ENCODE results near the gene IFITM1.
"Not testable (repeated sequence)": the region's sequence is repeated elsewhere in the genome, so short reads cannot be mapped to it uniquely, and the experiment has no call there.

Gene IFITM1

DNA sequence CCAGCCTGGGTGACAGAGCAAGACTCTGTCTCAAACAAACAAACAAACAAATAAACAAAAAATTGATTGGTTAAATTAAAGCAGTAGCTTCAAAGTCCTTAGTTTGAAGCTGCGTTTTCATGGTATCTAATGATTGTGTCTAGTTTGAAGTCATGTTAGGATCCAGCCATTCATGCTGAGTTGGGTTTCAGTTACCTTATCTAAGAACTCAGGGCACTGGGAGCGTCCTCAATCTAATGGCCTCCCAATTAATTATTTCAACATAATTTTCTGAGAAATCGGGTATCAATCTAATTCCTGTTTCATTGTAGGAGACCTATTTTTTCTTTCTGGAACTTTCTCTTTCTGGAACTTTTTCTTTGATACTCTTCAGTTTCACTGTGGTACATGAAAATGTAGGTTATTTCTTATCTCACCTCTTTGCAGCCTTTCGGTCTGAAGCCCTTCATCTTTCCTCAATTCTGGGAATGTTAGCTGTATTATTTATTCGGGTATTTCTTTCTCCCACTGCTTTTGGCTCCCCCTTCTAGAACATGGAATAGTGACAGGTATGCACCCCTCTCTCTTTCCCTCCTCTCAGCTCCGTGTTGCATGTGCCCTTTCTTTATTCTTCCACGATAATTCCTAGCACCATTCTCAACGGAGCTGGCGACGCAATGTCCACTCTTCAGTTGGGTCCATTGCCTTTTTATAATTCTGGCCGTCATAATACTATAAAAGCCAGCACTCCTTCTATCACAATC is 31.2 kb downstream of the IFITM1 start:
- no peak for DNase-seq (ENCODE audit: low read depth, low spot score)

DNA sequence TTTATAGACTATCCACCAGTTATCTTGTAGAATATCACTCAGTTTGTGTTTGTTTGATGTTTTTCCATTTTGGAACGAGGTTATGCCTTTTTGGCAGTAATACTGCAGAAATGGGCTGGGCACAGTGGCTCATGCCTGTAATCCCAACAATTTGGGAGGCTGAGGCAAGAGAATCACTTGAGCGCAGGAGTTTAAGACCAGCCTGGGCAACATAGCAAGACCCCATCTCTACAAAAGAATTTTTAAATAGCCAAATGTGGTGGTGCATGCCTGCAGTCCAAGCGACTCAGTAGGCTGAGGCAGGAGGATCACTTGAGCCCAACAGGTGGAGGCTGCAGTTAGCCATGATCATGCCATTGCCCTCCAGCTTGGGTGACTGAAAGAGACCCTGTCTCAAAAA is 32.7 kb downstream of the IFITM1 start:
- DNase-seq (ENCODE audit: low read depth, low spot score), result no peak

DNA sequence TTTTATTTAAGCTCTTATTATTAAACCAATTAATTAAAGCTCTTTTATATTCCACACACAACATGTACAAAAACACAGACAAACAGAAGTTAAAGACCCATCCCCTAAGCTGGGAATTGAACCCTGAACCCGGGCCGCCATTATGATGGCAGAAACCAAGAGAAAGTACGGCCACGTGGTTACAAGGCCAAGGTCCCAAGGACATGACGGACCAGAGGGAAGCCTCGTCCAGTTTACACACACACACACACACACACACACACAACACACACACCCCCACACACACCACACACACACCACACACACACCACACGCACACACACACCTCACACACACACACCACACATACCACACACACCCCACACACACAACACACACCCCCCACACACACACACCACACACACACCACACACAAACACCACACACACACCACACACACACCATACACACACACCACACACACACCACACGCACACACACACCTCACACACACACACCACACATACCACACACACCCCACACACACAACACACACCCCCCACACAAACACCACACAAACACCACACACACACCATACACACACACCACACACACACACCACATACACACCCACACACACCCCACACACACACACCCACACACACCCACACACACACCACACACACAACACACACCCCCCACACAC is 35.6 kb downstream of the IFITM1 start:
- DNase-seq (ENCODE audit: low read depth, low spot score), result not testable (repeated sequence)

DNA sequence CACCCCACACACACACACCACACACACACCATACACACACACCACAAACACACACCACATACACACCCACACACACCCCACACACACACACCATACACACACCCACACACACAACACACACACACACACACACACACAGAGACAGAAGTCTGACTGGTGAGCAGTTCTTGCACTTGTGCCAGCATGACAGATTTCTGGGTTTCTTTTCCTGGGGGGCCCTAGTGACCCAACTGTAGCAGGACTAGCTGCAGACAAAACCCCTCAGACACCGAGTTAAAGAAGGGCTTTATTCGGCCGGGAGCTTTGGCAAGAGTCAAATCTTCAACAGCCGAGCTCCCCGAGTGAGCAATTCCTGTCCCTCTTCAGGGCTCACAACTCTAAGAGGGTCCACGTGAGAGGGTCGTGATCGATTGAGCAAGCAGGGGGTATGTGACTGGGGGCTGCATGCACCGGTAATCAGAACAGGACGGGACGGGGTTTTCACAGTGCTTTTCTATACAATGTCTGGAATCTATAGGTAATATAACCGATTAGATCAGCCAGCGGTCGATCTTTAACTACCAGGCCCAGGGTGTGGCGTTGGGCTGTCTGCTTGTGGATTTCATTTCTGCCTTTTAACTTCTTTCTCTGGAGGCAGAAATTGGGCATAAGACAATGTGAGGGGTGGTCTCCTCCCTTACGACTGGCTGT is 36.3 kb downstream of the IFITM1 start:
- DNase-seq (ENCODE audit: low read depth, low spot score), result not testable (repeated sequence)

DNA sequence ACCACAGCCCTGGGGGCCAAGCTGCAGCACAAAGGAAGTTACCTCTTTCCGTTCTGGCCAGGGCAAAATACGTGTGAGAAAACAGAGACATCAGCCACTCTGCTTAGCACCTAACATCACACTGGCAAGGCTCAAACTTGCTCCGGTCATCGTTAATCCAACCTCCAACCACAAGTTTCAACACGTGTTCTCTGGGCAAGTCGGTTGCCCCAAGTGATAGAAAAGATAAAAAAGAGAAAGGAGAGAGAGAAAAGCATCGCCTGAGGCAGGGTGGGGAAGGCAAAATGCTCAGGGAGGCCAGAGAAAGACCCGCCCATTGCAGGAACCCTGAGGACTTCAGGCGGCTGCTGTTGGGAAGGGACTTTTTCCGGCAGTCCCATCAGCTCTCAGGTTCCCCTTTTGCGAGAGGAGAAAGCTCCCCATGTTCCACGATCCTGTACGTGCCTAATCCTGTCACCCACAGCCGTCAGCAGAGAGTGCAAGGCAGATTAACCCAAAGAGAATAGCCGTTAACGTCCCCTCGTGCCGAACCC is 36.9 kb downstream of the IFITM1 start:
- no peak for DNase-seq (ENCODE audit: low read depth, low spot score)

DNA sequence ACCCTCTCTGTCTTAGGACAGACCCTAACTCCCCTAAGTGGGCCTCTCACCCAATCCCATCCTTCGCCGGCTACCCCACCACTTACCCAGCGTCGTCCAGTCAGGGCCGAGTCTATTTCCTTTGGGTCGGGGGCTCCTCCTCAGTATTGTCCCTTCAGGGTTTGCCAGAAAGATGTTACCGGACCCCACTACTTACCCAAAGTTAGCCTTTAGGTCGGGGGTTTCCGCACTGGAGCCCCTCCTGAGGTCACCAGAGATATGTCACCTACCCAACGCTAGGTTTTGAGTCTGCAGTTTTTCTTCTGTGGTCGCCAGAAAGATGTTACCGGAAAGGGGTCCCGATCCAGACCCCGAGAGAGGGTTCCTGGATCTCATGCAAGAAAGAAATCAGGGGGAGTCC is 37.6 kb downstream of the IFITM1 start:
- no peak for DNase-seq (ENCODE audit: low read depth, low spot score)

DNA sequence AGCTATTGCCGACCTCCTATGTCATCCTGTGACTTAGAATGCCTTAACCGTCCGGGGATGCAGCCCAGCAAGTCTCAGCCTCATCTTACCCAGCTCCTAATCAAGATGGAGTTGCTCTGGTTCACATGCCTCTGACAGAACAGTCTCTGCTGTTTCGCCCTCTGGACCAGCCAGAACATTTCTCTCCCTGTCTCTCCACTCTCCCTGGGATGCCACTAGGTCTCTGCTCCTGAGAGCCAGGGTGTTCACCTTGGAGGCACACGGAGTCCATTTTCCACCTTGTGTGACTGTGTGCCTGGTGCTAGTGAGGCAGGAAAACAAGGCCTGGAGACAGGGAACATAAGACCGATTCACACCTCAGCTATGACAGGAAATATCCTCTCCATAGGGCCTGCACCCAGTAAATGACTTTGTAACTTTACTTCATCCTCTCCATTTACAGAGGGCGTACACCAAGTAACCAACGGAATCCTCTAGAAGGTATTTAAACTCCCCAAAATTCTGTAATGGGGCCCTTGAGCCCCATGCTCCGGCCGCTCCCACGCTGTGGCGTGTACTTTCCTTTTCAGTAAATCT is 38.7 kb downstream of the IFITM1 start:
- no peak for DNase-seq (ENCODE audit: low read depth, low spot score)

DNA sequence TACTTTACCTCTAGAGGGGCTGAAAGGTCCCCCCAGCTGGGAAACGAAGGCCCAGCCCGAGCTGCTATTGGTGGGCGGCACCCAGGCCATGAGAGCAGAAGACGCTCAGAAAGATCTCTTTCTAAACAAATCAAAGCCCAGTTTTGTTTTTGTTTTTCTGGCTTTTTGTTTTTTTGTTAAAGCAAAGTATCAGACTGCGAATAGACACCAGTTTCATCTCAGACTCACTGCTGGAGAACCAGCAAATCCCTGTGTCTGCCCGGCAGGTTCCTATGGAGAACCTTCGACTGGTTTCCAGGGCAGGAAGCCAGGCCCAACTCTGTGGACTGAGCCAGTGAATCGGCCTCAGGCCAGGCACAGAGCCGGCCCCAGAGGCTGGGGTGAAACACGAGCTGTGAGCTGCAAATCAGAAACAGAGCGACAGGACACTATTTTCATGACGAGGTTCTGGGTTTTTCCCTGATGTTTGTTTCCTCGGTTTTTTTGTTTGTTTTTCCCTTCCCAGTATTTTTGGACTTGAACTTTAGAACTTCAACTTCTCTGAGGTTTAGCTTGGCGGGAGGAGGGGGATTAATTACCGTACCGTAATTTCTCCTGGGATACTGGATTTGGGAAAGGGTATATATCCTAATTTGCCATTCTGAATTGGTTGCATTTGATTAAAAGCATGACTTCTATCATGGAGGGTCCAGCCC is 39.5 kb downstream of the IFITM1 start:
- peak; percentile 86 for DNase-seq (ENCODE audit: low read depth, low spot score)

DNA sequence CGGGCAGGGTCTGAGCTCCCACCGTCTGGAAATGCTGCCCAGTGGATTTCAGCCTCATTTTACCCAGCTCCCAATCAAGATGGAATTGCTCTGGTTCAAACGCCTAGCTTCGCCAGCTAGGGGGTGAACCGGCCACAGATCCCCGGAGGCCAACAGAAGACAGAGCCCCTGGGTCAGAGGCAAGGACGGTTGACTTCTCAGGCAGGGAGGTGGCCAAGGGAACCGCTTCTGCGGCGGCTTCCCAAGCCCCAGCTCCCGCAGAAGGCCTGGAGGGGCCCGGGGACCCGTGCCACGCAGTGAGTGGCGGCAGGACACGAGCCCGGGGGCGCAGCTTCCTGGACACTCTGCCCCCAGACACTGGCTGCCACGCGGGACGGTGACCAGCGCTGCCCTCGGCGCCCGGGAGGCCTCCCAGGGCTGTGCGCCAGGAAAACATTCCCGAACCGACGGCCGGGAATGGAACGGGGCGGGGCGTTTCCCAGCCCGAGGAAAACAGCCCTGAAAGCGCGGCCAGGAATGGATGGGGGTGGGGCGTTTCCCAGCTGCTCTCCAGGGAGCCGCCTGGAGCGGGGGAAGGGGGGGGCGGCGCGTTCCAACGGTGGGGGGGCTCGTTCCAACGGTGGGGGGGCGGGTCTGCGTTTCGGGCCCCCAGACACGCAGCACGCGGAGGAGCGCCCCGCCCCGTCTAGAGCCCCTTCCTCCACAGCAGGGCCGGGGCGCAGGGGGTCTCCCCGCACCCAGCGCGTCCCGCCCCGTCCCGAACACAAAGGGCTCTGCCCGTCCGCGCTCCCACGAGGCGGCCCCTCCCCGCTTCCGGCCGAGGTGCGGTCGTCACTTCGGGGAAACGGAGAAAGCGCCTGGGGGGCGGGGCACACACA is 42.0 kb downstream of the IFITM1 start:
- peak; percentile 99 for DNase-seq (ENCODE audit: low read depth, low spot score)

DNA sequence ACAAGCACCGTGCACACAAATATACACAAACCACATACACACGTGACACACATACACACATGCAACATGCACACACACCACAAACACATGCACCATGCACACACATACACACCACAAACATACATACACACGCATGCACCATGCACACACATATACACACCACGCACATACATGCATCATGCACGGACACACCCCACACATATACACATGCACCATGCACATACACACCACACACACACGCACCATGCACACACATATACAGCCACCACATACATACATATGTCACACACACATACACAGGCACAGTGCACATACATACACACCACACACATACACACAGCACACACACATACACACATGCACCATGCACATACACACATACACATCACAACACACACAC is 42.8 kb downstream of the IFITM1 start:
- DNase-seq (ENCODE audit: low read depth, low spot score), result no peak

DNA sequence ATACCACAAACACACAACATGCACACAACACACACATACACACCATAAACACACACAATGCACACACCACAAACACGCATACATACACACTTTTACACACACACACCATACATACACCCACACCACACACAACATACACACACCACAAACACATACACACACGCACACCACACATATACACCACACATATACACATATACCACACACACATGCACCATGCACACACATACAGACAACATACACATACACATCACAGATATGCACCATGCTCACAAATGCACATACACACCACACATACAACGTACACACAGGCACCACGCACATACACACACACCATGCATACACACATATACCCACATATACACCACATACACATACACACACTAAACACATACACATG is 43.7 kb downstream of the IFITM1 start:
- no peak for DNase-seq (ENCODE audit: low read depth, low spot score)

DNA sequence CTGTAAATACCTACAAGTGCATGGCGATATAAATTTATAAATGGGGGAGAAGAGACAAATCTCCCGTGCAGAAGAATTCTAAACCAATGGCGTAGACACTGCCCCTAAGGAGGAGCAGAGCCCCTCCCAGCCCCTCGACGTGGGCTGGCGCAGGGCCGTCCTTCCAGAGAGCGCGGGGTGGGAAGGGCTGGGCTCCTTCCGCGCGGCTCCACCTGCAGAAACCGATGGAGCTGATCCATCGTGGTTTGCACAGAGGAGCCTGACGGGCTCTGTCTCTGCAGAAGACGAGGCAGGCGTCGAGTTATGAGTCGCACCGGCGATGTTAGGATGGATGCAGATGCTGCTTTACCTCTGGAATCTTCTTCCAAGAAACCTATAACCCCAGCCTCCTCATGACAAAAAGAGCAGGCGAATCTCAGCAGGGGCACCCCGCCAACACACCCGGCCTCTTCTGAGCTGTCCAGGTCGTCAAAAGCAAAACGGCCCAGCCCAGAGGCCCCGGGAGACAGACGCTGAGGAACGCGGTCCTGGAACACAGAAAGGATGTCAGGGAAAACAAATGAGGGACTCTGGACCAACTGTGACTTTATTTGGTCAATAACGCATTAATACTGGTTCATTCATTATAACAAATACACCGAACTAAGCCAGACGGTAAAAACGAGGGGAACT is 44.4 kb downstream of the IFITM1 start:
- DNase-seq (ENCODE audit: low read depth, low spot score), result no peak

DNA sequence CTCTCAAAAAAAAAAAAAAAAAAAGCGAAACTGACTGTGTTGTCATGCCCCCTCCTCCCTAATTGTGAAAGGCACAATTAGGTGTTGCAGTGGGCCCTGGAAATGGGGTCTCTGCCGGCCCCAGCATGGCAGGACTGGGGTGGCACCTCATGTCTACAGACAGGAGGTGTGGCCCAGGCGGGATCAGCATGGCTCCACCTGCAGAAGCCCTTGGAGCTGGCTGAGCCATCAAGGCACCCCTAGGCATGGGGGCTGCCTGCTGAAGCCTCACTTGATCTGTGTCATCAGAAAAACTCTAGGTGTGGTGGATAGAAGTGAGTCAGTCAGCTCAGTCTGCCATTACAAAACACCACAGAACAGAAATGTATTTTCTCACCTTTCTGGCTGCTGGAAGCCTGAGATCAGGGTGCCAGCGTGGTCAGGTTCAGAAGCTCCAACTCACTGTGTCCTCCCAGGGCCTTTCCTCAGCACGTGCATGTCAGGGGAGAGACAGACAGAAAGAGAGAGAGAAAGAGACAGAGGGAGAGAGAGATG is 45.4 kb downstream of the IFITM1 start:
- no peak for DNase-seq (ENCODE audit: low read depth, low spot score)

DNA sequence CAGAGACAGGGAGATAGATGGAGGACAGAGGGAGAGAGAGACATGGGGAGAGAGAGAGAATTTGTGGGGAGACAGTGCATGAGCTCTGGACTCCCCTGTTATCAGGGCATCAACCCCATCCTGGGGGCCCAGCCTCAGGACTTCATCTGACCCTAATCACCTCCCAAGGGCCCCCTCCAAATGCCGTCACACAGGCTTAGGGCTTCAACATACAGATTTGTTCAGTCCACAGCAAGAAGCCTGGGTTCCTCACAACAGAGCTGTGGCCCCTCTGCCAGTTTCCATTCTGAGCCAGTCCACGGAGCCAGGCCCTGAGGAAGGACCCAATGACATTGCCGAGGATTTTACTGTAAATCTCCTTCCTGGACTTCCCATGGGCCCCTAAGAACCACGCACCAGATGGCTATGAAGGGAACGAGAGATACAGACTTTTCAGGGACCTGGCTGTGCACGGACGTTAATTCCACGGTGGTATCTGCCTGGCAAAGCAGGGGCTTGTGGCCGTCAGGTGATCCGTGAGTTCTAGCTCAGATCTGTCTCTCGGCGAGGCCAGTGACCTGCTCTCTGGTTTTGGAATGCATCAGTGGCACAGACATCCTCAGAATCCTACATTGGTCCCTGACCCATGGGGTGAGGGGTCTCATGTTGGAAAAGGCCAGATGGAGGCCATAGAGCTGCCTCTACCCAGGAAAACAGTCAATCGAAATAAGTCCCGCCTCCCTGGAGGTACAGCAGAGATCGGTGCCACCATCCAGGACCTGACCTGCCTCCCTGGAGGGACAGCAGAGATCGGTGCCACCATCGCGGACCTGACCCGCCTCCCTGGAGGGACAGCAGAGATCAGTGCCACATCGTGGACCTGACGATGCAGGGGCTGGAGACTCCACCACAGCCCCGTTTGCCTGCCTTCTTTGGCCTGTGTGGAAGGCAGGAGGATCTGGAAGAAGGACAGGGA is 46.8 kb downstream of the IFITM1 start:
- DNase-seq (ENCODE audit: low read depth, low spot score), result no peak

DNA sequence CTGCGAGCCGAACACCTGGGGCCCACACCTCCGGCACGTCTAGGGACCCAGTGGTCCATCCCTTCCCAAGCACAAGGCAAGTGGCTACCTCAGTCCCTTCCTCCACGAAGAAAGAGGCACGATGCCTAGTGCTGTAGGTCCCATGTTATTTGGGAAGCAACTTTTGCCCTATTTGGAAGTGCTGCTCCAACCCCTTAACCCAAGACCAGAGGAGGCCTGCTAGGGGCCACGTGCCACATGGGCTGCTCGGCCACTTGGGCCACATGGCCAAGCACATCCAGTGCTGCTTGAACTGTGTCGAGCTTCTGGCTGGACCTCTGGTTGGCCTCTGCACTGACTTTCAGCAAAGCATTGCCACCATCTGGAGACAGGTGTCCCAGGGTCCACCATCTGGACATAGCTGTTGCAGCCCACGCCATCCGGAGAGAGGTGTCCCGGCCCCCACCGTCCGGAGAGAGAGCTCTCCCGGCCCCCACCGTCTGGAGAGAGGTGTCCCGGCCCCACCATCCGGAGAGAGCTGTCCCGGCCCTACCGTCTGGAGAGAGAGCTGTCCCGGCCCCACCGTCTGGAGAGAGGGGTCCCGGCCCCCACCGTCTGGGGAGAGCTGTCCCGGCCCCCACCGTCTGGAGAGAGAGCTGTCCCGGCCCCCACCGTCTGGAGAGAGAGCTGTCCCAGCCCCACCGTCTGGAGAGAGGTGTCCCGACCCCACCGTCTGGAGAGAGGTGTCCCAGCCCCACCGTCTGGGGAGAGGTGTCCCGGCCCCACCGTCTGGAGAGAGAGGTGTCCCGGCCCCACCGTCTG is 49.0 kb downstream of the IFITM1 start:
- no peak for DNase-seq (ENCODE audit: low read depth, low spot score)

DNA sequence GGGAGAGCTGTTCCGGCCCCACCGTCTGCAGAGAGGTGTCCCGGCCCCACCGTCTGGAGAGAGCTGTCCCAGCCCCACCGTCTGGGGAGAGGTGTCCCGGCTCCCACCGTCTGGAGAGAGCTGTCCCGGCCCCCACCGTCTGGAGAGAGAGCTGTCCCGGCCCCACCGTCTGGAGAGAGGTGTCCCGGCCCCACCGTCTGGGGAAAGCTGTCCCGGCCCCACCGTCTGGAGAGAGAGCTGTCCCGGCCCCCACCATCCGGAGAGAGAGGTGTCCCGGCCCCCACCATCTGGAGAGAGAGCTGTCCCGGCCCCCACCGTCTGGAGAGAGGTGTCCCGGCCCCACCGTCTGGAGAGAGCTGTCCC is 49.6 kb downstream of the IFITM1 start:
- not testable (repeated sequence) for DNase-seq (ENCODE audit: low read depth, low spot score)

DNA sequence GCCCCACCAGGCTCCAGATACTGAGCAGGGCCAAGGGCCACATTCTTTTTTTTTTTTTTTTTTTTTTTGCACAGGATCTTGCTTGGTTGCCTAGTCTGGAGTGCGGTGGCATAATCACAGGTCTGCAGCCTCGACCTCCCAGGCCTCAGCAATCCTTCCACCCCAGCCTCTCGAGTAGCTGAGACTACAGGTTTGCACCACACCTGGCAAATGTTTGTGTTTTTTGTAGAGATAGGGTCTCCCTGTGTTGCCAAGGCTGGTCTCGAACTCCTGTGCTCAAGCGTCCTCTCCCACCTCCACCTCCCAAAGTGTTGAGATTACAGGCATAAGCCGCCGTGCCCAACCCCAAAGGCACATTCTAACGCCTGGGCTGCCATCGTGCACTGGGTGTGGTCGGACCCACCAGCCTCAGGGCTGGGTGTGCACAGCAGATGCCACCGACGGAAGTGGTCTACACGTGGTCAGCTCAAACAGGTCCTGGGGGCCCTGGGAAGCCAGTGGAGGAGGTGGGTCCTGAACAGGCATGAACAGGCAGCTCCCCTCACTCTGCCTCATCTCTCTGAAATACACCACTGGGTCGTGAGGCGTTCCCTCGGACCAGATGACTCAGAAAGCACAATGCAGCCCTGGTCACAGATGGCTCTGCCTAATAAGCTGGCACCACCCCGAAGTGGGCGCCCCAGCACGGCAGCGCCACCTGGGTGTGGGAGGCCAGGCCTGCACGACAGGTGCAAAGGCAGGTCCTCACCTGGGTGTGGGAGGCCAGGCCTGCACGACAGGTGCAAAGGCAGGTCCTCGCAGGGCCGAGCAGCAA is 50.3 kb downstream of the IFITM1 start:
- DNase-seq (ENCODE audit: low read depth, low spot score), result peak; percentile 29
